ENCODE results near the gene ST7L. TPM values are rescaled to one million over a fixed set of nuclear protein-coding genes. Genes with fewer than 3 reads are reported as not detected.

ST7L gene
- total and polyA plus RNA-seq, 2 of the 4 experiments (the other 2 are of a cell fraction) = 7.7 to 14.7 TPM

DNA sequence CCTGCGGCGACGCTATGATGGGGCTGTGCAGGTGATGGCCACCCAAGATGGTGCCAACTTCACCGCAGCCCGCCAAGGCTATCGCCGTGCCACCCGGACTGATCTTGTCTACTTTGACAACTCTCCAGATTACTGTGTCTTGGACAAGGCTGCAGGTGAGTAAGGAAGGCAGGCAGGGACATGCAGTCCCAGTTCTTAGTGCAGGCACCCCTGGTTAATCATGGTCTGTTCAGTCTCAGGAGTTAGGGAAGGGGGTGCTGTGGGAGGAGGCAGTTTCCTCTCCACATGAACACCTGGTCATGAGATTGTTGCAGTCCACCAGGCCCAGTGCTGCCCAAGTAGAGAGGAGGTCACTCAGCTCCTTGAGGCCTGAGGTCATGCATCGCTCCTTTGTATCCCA lies 101.7 kb downstream of the ST7L start:
- in situ Hi-C loops (cut with MboI; ENCODE audit: low sequenced_read_pairs) = no loop called here
- H3K9ac ChIP-seq (ENCODE audit: low read depth, low read length) = no peak overlapping the region
- H4K8ac ChIP-seq (ENCODE audit: low read depth in 2 of 2, low read length in 2 of 2) = no peak overlapping the region
- H3K14ac ChIP-seq (replicated peaks; ENCODE audit: low read depth, low read length) = no peak overlapping the region
- peaks cover 30% of the 10 kb centered on the region for H3K9me1 ChIP-seq (ENCODE audit: insufficient read depth, low read length)
- H3K4ac ChIP-seq (ENCODE audit: low read depth, low read length) = no peak overlapping the region
- no peak overlapping the region for H3K23ac ChIP-seq (ENCODE audit: low read depth, low read length)
- peaks cover 33% of the 10 kb centered on the region for H3K4me1 ChIP-seq (ENCODE audit: control insufficient read depth, insufficient read depth, low read length)
- DNase-seq (no peak), ATAC-seq (ENCODE audit: low read depth) (no peak)
- no peak overlapping the region for H4K91ac ChIP-seq (ENCODE audit: insufficient read depth, low read depth, low read length)
- no peak overlapping the region for H3K18ac ChIP-seq (ENCODE audit: low read depth, low read length)
- TF ChIP-seq CEBPB (IDR thresholded peaks at IDR 0.05; ENCODE audit: low read depth, low read length) (no peak), RCOR1 (IDR thresholded peaks at IDR 0.05; ENCODE audit: insufficient replicate concordance, low read length) (no peak), MXI1 (IDR thresholded peaks at IDR 0.05; ENCODE audit: borderline replicate concordance, low read depth, low read length) (no peak), RFX5 (IDR thresholded peaks at IDR 0.05; ENCODE audit: low read depth, low read length) (no peak), NFE2L2 (IDR thresholded peaks at IDR 0.05; ENCODE audit: low read depth, low read length) (no peak)
- TF ChIP-seq, protein P1, sequence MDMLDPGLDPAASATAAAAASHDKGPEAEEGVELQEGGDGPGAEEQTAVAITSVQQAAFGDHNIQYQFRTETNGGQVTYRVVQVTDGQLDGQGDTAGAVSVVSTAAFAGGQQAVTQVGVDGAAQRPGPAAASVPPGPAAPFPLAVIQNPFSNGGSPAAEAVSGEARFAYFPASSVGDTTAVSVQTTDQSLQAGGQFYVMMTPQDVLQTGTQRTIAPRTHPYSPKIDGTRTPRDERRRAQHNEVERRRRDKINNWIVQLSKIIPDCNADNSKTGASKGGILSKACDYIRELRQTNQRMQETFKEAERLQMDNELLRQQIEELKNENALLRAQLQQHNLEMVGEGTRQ (IDR thresholded peaks at IDR 0.05; ENCODE audit: low read depth, low read length) = no peak
- no peak overlapping the region for H2BK15ac ChIP-seq (ENCODE audit: low read depth, low read length)
- no peak overlapping the region for H2BK120ac ChIP-seq (ENCODE audit: low read depth, low read length)
- peaks cover 5% of the 10 kb centered on the region; the same call in 1 of the 2 replicates for H3K36me3 ChIP-seq (ENCODE audit: control insufficient read depth, insufficient read depth, low read length)
- BruUV-seq (replicated peaks) = no TSS peak
- H2AFZ ChIP-seq (replicated peaks; ENCODE audit: low read length, poor library complexity) = no peak overlapping the region
- intact Hi-C loops (cut with micrococcal nuclease) = loop anchor here (5.0 kb wide), 1 partner anchor 190 kb away; the partner anchor contains the start of gene RHOC
- peaks cover 23% of the 10 kb centered on the region for H4K20me1 ChIP-seq (ENCODE audit: insufficient read depth, low read length)
- H4K5ac ChIP-seq (ENCODE audit: low read depth, low read length) = no peak overlapping the region
- no peak overlapping the region for H2AK9ac ChIP-seq (replicated peaks; ENCODE audit: low read depth, low read length, poor library complexity)
- no peaks in the 10 kb centered on the region for H3K9me3 ChIP-seq (ENCODE audit: control insufficient read depth, insufficient read depth, low read length)
- H3K56ac ChIP-seq (ENCODE audit: extremely low read depth, insufficient read depth, low read length) = no peak overlapping the region
- no peaks in the 10 kb centered on the region for H3K79me1 ChIP-seq (ENCODE audit: low read depth in 1 of 2, low read length in 2 of 2)
- dilution Hi-C loops (cut with HindIII; ENCODE audit: low sequenced_read_pairs, unreplicated experiment) = no loop called here
- CTCF ChIA-PET = no interaction called here
- H2BK5ac ChIP-seq (ENCODE audit: low read depth, low read length, poor library complexity, severe bottlenecking) = no peak overlapping the region
- peaks cover 5% of the 10 kb centered on the region for H3K27me3 ChIP-seq (ENCODE audit: control insufficient read depth, insufficient read depth, low read length)
- no peak overlapping the region for H2AK5ac ChIP-seq (ENCODE audit: low read depth, low read length)
- H3K4me2 ChIP-seq (ENCODE audit: low read depth, low read length) = no peak overlapping the region
- no peak overlapping the region for H2BK20ac ChIP-seq (ENCODE audit: low read depth, low read length)
- H3K4me3 ChIP-seq (ENCODE audit: insufficient read depth, low read depth, low read length) = no peak overlapping the region
- H3K27ac ChIP-seq (ENCODE audit: insufficient read depth, low read length) = no peak overlapping the region
- 91% methylated on average over 4 of the region's 9 CpGs; no CpG with 5 or more reads in 1 of the 2 experiments for WGBS, 2 experiments (ENCODE audit: extremely low coverage in 2 of 2, insufficient read length in 1 of 2)
- POLR2A ChIA-PET (ENCODE audit: unreplicated experiment) = no interaction called here

Data from IMR-90 (cell line).